Kasumi-1 (cell line): ENCODE results near the gene HOXB4.

Experiments used
- DNase-seq, 2 experiments: peaks; one replicate each; lab custom pipeline; 2025; lab: John Stamatoyannopoulos, UW

The HOXB4 gene

DNA sequence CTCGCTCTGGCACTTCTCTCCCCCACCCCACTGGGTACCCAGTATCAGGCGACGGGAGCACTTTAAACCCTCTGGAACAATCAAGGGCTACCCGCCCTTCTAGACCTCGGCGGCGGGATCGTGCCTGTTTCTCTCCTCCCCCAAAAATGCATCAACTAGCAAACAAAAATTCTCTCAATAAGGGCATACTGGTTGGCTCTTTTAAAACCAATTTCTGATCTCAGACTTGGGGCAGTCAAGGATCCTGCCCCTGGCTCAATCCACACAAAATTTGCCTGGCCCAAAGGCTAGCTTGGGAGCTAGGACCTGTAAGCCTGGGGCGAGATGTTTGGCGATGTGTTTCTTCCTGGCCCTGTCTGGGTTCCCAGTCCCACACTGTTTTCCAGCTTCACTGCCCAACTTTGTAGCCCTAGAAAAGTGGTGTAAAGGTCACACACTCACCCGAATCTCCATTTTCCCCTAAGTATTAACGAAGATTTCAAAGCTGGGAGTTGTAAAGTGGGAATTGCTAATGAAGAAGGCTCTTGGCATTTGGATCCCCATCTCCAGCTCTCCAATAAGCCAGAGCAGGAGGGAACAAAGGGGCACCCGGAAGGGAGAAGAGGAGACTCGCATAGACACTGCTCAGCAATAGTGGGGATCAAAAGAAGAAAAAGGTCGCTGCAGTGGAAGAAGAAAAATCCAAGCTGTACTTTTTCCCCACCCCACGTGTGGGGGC, 18.9 kb downstream of the HOXB4 start:
- DNase-seq, result no peak

DNA sequence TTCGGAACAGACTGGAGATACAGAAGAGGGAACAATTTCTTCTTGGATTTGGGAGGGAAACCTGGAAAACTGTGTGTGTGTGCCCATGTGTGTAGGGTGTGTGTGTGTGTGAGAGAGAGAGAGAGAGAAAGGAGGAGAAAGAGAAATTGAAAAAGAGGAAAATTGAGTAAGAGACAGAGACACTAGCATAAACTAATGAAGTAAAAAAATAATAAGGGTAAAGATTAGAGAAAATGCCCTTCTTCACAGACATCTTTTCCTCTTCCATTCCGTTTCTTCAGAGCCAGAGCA, 19.4 kb downstream of the HOXB4 start:
- no peak for DNase-seq

GRCh38 chr17:48558057-48558830, 19.9 kb downstream of the HOXB4 start:
- no peak for DNase-seq

GRCh38 chr17:48556576-48557401, 21.4 kb downstream of the HOXB4 start:
- DNase-seq, result no peak

- DNase-seq, result no peak
Measured at GRCh38 chr17:48556229-48556575, 21.9 kb downstream of the HOXB4 start.

DNA sequence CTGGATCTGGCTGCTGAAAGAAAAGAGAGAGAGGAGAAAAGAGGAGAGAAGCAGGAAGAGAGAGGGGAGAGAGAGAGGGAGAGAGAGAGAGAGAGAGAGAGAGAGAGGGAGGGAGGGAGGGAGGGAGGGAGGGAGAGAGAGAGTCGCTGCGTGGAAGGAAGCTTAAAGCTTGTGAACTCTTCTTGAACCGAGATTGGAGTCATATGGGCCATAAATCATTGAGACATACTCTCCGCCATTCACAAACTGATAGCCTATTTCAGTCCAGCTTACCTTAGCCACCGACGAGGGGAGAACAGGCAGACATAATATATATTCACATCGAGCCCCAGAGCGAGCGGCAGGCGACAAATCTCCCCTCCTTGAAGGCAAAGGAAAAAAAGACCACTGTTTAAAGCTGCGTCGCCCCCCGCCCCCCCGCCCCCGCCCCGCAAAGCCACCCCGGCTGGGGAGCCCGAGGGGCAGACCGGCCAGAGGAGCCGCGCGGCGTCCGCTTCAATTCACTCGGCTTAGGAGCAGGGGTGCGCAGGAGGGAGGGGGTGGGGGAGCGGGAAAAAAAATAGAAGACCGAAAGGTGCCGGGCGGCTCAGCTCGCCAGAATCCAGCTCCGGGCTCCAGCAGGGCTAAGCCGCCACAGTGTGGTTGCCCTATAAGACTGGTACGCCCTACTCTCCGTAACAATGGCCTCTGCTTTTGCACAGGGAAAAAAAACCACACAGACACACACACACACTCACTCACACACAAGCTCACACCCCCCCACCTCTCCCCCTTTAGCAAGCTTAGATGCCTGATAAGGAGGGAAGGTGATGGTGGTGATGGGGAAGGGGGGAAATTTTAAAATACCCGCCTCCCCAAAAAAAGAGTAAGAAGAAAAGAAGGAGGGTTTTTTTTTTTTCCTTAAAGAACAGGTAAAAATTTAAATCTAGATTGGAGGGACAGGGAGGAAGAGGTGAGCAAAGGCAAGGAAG, 22.6 kb downstream of the HOXB4 start:
- DNase-seq, result no peak

GRCh38 chr17:48554412-48555257, 23.5 kb downstream of the HOXB4 start:
- DNase-seq, result no peak

- no peak for DNase-seq
Measured at GRCh38 chr17:48553826-48554225, 24.3 kb downstream of the HOXB4 start.

DNA sequence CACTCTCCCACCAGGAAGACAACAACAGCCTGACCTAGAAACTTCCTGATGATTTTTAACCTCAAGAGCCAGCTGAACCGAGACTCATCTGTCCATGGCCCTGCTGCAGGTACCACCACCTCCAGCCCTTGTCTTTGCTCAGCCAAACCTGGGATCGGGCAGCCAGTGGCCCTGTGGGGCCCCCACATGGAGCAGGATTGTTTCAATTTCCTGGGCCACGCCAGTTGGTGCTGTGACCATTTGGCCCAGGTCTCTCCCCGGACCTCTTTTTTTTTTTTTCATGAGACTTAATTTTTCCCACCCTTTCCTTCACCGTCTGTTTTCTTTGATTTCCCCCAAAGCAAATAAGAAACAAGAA, 25.0 kb downstream of the HOXB4 start:
- DNase-seq, result no peak

DNA sequence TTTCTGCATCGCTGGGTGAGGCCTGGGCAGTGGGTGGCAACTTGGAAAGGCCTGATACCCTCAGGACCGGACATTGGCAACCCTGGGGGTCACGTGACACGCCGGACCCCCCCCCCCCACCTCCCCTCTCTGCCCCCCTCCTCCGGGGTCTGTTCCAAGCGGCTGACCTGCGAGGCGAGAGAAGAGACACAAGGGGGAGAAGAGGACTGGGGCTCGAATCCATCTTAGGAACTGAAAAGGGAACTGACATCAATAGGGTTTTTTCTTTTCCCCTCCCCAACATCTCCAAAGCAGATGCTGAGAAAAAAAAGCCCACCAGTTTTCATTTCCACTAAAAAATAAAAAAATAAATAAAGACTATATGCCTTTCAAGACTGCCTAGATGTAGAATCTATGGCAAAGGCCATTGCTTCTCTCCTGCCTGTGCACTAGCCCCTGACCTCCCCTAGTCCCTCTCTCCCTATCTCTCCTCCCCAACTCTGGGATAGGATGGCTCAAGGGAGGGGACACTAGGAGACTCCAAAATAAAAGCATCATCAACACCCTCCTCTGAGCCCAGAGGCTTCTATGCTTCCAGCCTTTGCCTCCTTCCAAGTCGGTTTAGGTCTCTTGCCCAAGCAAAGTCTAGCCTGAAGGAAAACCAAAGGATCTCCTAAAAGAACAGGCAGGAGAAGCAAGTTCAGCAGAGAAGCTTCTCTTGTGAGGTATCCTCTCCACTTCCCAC, 25.5 kb downstream of the HOXB4 start:
- no peak for DNase-seq

GRCh38 chr17:48551596-48552465, 26.3 kb downstream of the HOXB4 start:
- DNase-seq, result no peak

- DNase-seq, result no peak
Measured at GRCh38 chr17:48551214-48551555, 27.0 kb downstream of the HOXB4 start.

DNA sequence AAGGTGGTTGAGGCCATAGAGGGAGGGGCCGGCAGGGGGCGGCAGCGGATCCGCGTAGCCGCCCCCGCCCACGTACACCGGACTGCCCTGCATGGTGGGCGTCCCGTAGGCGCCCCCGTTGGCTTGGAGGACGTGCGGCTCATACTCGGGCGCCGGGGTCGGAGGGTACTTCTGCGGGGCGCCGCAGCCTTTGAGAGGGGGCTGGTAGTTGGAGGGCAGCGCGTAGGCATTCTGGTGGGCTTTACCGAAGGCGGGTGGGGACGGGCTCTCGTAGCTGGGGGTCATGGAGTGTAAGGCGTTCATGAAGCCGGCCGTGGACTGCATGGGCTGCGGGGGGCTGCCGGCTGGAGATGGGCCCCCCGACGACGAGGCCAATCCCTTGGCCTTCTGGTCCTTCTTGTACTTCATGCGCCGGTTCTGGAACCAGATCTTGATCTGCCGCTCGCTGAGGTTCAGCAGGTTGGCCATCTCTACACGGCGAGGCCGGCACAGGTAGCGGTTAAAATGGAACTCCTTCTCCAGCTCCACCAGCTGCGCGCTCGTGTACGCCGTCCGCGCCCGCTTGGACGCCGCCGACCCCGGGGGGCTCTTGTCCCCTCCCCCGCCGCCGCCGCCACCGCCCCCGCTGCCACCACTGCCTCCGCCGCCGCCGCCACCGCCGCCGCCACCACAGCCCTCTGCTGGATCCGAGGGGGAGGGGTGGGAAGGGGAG, 27.5 kb downstream of the HOXB4 start:
- DNase-seq, result no peak

GRCh38 chr17:48549914-48550501, 28.1 kb downstream of the HOXB4 start:
- DNase-seq, result no peak

- no peak for DNase-seq
Measured at GRCh38 chr17:48549281-48549630, 28.9 kb downstream of the HOXB4 start.

DNA sequence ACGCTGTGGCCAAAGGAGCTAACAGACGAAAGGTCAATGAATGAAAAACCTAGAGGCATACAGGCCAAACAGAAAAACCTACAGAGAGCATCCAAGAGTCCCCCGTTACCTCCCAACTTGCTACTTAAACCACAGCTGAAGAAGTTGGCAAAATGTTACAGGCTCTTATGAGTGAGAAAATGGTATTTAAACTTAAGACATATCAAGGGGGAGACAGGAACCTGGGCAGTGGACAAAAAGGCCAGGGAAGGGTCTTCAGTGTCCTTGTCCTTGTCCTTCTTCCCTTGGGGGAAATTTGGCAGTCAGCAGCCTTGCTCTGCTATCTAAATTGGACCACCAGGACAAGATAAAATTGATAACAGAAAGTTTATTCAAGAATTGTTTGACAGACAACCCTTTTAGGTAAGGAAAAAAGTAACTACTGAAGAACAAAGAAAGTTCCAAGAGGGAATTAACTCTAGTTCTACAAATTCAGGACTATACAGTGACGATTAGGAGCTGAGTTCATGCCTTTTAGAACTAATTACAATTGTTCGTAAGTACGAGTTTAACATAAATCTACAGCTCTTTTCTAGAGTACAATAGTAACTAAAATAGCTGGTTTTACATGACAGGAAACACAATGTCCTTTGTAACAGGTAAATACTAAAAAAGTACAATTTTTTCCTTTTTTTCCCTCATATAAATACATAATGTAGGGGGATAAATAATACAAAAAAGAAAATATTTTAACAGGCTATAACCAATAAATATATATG, 29.4 kb downstream of the HOXB4 start:
- DNase-seq, result no peak

GRCh38 chr17:48547808-48548522, 30.2 kb downstream of the HOXB4 start:
- no peak for DNase-seq
